Measurements from ENCODE around the gene PCDHGB1.
"Not testable (repeated sequence)": the region's sequence is repeated elsewhere in the genome, so short reads cannot be mapped to it uniquely, and the experiment has no call there.

The PCDHGB1 gene

GRCh38 chr5:141384471-141385267 is 34.8 kb downstream of the PCDHGB1 start:
- no peak for DNase-seq

GRCh38 chr5:141387557-141388311 is 37.8 kb downstream of the PCDHGB1 start, which contains the start of gene PCDHGB4:
TSS of gene PCDHGB4 (plus strand) at chr5:141387698. CDS start at chr5:141387885, 187 bp downstream.
- DNase-seq = not testable (repeated sequence)

GRCh38 chr5:141388661-141389060 is 38.8 kb downstream of the PCDHGB1 start:
- DNase-seq = no peak

- DNase-seq = no peak
Measured at GRCh38 chr5:141389153-141390042, 39.5 kb downstream of the PCDHGB1 start.

GRCh38 chr5:141392429-141393198 is 42.7 kb downstream of the PCDHGB1 start, which contains the start of gene PCDHGA8:
TSS of gene PCDHGA8 (plus strand) at chr5:141392633. CDS start at chr5:141392814, 181 bp downstream.
- DNase-seq = no peak

GRCh38 chr5:141393267-141393666 is 43.4 kb downstream of the PCDHGB1 start:
- no peak for DNase-seq

GRCh38 chr5:141394401-141395187 is 44.7 kb downstream of the PCDHGB1 start:
- not testable (repeated sequence) for DNase-seq

GRCh38 chr5:141397756-141398551 is 48.1 kb downstream of the PCDHGB1 start, which contains the start of gene PCDHGB5:
TSS of gene PCDHGB5 (plus strand) at chr5:141397947. CDS start at chr5:141398128, 181 bp downstream.
- not testable (repeated sequence) for DNase-seq

- DNase-seq = no peak
Measured at GRCh38 chr5:141398608-141399007, 48.7 kb downstream of the PCDHGB1 start.

GRCh38 chr5:141399555-141400258 is 49.8 kb downstream of the PCDHGB1 start:
- no peak for DNase-seq

Data from activated CD8-positive, alpha-beta memory T cell treated with anti-CD3 and anti-CD28 coated beads, Interleukin-2, amount 50 U/mL, for 4 hours (primary cell).